GM21381 (cell line): ENCODE data around the gene GRAMD1B.

Source experiments
- ATAC-seq: cut with Tn5 transposase; IDR thresholded peaks from one replicate; pipeline ENCODE4 v1.9.1; 2021; ENCODE audit warnings: mild to moderate bottlenecking, moderate library complexity; ENCODE audit not compliant: unreplicated experiment

Gene GRAMD1B

DNA sequence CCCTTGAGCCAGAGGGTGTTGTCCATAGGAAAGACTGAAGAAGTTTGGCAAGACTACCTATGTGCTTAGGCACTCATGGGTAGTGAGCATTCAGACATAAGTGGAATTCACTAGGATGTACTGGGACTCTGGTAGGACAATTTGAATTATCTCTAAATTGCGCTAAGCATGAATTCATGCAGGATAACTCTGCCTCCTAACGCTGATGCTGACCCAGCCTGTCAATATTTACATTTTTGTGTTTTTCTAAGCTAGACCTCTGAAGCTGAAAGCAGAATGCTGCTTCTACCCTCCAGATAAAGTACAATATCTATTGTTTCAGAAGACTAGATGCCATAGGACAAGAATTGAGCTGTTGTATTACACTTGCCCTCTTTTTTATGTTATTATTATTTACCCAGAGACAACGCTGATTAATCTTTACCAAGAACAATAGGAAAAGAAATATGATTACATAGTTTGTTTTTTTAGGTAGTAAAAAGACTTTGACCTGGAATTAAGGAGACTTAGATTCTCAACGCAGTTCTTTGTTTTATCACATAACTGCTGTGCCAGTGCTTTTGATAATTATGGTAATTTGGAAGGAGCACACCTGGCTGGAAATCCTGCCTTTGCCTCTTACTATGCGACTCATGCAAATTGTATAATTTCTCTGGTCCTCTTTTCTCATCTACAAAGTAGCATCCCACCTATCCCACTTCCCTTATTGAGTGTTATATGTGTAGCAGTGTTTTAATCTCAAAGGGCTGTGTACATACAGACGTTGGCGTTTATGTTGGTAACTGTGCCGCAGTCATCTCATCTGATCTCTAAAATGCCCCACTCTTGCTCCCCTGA lies 21.2 kb upstream of the GRAMD1B start:
- ATAC-seq = no peak

- no peak for ATAC-seq
Observed at GRCh38 chr11:123409456-123410217, 20.4 kb upstream of the GRAMD1B start.

- no peak for ATAC-seq
Observed at GRCh38 chr11:123410218-123410549, 19.9 kb upstream of the GRAMD1B start.

- ATAC-seq = no peak
Observed at GRCh38 chr11:123413636-123414035, 16.4 kb upstream of the GRAMD1B start.

DNA sequence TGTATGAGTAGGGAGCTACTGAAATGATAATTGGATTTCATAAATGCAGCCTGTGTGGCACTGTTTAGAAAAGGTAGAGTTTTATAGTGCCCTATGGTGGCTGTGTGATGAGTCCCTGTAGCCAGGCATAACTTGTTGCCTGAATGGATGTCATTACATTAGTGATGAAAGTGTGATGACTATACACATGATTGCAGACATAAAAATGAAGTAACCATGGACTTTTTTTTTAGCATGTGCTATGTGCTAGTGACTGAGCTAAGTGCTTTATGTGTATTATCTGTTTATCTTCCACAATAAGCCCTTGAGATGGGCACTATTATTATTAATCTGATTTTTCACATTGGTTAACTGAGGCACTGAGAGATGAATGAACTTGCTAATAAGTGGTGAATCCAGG lies 13.5 kb upstream of the GRAMD1B start:
- no peak for ATAC-seq

DNA sequence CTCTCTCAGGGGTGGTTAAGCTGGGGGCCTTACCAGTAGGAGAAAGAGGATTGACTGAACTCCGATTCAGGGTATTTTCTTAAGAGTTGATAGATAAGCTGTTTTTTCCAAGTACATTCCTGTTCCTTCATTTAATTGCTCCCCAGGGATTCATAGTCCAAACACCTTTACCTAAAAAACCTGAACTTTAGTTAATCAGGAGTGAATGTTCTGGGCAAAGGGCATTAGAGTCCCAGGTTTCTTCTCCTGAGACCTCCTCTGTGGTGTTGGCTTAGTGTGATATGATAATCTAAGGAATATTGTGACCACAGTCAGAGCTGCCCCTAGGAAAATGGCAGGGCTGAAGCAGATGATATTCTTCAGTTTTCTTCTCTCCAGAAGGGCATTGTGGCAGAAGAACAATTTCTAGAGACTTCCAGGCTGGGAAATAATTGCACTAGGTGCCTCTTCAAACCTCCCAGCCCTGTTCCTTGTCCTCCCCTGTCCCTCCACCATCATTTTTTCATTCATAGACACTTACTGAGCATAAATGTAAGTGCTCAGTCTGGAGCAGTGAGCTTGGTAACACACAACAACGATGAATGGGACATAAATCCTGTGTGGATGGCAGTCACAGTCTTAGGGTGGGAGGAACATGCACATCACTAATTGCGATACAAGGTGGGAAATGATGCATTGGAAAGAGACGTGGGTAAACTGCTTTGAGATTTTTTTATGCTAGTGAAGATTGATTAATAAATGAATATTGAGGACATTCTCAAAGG lies 11.5 kb upstream of the GRAMD1B start:
- ATAC-seq = no peak

DNA sequence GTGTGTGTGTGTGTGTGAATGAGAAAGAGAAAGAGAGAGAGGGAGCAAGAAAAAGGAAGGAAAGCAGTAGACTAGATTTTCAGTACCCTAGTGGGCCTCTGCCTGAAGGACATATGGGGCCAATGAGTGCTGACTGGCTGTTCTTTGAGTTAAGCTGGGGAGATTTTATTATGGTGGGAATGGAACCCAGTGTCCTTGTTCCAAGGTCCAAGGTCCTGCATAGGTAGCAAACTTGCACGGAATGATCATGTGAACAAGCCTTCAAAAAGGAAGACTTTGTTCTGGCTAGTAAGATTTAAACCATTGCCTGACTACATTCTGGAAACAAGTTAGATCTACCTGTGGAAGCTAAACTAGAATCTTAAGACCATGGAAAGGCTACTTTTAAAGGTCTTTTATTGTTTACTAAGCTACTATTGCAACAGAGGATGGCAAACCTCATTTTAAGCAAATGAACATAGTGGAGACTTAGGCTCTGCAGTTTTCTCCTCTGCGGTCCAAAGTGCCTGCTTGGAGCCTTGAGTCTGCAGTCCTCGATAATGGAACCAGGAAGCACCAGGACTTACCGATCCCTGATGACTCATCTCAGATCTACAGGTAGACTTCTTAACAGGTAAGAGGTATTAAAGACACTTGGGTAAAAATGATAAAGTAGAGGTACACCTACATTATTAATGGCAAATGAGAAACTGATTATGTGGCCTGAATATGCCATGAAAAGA lies 10.2 kb upstream of the GRAMD1B start:
- no peak for ATAC-seq

DNA sequence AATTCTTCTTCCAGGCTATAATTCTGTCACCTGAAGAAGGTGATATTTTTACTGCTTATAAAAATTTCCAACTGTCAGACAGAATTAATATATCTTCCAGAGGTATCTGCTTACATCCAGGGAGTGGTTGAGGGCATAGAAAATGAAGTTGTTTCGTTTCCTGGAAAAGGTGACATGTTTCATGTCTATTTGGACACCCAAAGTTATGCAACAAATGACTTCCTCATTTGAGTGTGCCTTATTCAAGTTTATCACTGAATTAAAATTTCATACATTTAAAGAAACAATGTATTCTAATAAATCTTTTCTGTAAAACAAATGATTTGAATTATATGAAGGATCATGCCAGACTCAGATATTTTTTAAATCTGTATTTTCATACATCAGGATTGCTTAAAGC lies 8.5 kb upstream of the GRAMD1B start:
- no peak for ATAC-seq

DNA sequence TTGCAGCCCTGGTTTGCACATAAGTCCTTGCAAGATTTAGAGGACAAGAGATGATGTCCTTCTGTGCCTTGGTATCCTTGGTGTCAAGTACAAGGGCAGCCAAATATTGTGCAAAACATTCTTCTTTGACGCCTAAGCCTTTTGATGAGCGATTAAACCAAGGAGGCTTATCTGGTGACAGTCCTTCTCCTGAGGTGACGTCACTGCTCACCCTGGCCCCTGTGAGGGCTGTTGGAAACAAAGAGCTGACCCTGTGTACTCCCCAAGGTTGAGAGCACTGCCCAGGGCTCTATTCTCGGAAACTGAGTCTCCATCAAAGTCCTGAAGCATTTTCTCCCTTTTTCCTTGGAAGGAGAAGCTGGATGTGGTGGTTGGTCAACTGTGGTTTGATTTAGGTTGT lies 4.7 kb upstream of the GRAMD1B start:
- no peak for ATAC-seq

GRCh38 chr11:123426789-123427188 lies 3.3 kb upstream of the GRAMD1B start:
- ATAC-seq = no peak

DNA sequence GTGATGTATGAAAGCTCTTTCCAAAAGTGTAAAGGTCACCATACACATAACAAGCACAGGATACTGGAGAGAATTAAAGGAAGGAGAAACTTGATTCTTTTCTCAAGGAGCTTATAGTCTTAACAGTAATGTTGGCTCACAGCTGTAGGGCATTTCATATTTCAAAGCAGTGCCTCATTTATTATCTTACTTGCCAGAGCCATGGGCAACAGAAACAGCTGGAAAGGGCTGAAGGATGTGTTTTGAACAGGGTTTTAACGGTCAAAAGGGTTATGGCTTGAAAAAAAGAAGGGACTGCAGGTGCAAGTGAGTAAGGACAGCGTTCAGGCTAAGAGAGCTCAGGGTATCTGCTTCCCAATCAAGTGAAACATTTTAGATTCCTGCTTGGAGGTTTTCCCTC lies 2.7 kb upstream of the GRAMD1B start:
- no peak for ATAC-seq

GRCh38 chr11:123428116-123428715 lies 1.9 kb upstream of the GRAMD1B start:
- ATAC-seq = no peak

DNA sequence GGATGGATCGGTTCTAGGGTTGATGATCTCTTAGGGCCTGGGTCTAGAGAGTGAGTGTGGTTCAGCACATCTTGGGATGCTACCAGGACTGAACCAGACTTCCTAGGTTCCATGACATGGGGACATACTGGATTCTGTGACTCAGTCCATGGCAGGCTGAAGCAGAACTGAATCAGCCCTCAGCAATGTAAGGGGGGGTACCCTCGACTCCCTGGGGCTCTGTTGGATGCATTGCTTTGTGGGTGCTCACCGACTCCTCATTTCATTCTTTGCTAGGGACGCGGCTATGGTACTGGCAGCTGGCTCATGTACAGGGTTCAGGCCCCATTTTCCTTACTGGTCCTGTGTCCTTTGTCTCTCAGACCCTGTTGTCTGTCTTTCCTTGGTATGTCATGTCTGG lies 733 bp upstream of the GRAMD1B start:
- ATAC-seq = no peak

DNA sequence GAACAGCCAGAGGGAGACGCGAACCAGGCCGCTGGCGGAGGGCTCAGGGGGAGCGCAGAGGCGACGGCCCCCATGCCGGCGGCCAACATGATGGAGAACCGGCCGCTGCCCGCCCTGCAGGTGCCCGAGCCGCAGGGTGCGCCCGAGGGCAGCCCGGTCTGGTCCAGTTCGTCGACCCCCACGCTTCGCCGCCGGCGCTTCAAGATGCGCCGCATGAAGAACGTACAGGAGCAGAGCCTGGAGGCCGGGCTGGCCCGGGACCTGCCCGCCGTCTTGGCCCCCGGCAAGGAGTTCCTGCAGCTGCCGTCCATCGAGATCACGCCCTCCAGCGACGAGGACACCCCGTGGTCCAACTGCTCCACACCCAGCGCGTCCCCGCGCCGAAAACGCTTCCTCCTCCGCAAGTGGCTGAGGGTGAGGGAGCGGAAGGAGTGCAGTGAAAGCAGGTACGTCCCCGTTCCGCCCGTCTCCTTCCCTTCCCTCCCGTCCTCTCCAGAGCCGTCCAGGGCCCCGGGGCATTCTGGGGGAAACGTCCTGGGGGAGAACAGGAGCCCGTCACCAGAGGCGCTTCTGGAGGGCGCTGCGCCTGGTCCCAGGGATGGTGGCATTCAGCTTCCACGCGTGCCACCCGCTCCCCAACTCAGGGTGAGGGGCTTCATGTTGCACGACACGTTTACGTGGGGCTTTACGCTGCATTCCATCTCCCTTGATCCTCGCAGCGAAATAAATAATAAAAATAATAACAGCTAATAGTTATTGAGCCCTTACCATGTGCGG lies 840 bp downstream of the GRAMD1B start:
- ATAC-seq = peak; percentile 46

- no peak for ATAC-seq
Observed at GRCh38 chr11:123431619-123432018, 1.6 kb downstream of the GRAMD1B start.

DNA sequence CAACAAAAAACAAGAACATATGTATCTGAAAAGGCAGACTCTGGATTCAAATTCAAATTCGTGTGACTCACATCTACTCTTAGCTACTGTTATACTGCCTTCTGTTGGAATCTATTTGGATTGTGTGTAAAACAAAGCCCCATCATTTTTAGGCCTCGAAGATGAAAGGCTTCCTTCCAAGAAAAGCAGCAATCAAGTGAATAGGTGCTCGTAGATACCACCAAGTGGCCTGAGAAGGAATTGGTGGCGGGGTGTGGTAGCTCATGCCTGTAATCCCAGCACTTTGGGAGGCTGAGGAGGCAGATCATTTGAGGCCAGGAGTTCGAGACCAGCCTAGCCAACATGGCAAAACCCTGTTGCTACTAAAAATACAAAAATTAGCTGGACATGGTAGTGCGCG lies 4.2 kb downstream of the GRAMD1B start:
- ATAC-seq = no peak

GRCh38 chr11:123434911-123435310 lies 4.8 kb downstream of the GRAMD1B start:
- ATAC-seq = no peak

GRCh38 chr11:123437236-123437979 lies 7.3 kb downstream of the GRAMD1B start:
- ATAC-seq = no peak

- no peak for ATAC-seq
Observed at GRCh38 chr11:123438131-123438627, 8.1 kb downstream of the GRAMD1B start.
